HG03095 (cell line): Measurements from ENCODE around the gene SOWAHB.

ENCODE experiments used
- ATAC-seq: cut with Tn5 transposase; IDR thresholded peaks from one replicate; pipeline ENCODE4 v1.9.1; 2021; ENCODE audit warnings: moderate library complexity; ENCODE audit not compliant: unreplicated experiment

Gene SOWAHB

GRCh38 chr4:76897536-76898384 is at the start of gene SOWAHB:
Gene SOWAHB, minus strand, starts transcription at chr4:76898144. Its CDS starts 295 bp downstream, at chr4:76897849.
- ATAC-seq, result peak; percentile 47

GRCh38 chr4:76947369-76947768 is 49.4 kb upstream of the SOWAHB start:
- no peak for ATAC-seq

- ATAC-seq, result no peak
These were observed 45.8 kb upstream of the SOWAHB start for GRCh38 chr4:76943790-76944189.

- no peak for ATAC-seq
These were observed 45.2 kb upstream of the SOWAHB start for GRCh38 chr4:76943129-76943620.

GRCh38 chr4:76939184-76939583 is 41.2 kb upstream of the SOWAHB start:
- ATAC-seq, result no peak

- ATAC-seq, result no peak
These were observed 33.8 kb upstream of the SOWAHB start for GRCh38 chr4:76931576-76932276.

- no peak for ATAC-seq
These were observed 33.1 kb upstream of the SOWAHB start for GRCh38 chr4:76931087-76931486.

GRCh38 chr4:76930685-76931084 is 32.7 kb upstream of the SOWAHB start:
- ATAC-seq, result no peak

GRCh38 chr4:76926841-76927240 is 28.9 kb upstream of the SOWAHB start:
- no peak for ATAC-seq

GRCh38 chr4:76923619-76924357 is 25.8 kb upstream of the SOWAHB start:
- ATAC-seq, result no peak

GRCh38 chr4:76920715-76921114 is 22.8 kb upstream of the SOWAHB start:
- no peak for ATAC-seq

GRCh38 chr4:76909711-76910110 is 11.8 kb upstream of the SOWAHB start:
- ATAC-seq, result no peak

- ATAC-seq, result no peak
These were observed 7.6 kb upstream of the SOWAHB start for GRCh38 chr4:76905521-76905920.

- no peak for ATAC-seq
These were observed 6.8 kb upstream of the SOWAHB start for GRCh38 chr4:76904646-76905190.

GRCh38 chr4:76902233-76902890 is 4.4 kb upstream of the SOWAHB start:
- no peak for ATAC-seq

- no peak for ATAC-seq
These were observed 1.2 kb upstream of the SOWAHB start for GRCh38 chr4:76898949-76899645.

- ATAC-seq, result no peak
These were observed 395 bp upstream of the SOWAHB start for GRCh38 chr4:76898385-76898692.

- ATAC-seq, result peak; percentile 35
These were observed 1.1 kb downstream of the SOWAHB start for GRCh38 chr4:76896614-76897535.

- no peak for ATAC-seq
These were observed 1.9 kb downstream of the SOWAHB start for GRCh38 chr4:76896048-76896447.
